ENCODE measurements around the gene BAZ2B.
A peak's percentile ranks its signal among the peaks of the same experiment; 100 is the strongest.

Gene BAZ2B

DNA sequence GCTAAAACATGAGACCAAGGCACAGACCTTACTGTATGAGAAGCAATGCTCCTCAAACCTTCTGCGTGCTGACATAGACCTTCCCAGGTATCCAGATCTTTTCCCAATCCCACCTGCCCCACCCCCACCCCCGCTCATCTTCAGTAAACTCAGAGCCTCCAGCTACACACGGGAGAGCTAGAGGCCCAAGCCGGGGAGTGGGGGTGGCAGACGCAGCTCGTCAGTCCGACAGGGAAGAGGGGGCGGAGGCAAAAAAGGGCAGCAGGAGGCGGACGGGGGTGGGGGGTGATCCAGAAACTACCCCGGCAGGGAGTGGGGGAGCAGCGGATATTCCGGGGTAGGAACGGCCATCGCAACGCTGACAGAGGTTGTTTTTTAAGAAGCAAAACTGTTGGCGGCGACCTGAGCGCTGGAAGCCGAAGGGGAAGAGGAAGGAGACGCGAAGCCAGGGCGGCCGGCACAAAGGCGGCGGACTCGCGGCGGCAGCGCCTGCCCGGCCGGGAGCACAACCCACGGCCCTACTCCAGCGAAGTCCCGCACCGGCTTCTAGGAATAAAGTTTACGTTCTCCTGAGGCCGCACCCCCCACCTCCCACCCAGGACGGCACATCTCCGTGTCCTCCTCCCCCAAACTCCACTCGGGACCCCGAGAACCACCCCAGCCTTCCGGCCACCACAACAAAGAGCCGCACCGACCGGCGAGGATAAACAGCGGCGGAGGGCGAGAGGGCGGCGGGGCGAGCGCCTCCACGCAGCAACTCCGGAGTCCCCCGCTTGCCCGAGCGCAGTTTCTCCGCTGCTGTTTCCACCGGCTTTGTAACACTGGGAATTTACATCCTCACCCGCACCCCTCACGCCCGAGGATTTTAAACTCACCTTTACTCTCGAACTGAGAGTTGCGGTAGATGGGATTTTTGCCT is 722 bp downstream of the BAZ2B start:
- DNase-seq (ENCODE audit: low read depth in 1 of 2, low spot score in 1 of 2) = peak in 1 of 2 donors; percentile 7

DNA sequence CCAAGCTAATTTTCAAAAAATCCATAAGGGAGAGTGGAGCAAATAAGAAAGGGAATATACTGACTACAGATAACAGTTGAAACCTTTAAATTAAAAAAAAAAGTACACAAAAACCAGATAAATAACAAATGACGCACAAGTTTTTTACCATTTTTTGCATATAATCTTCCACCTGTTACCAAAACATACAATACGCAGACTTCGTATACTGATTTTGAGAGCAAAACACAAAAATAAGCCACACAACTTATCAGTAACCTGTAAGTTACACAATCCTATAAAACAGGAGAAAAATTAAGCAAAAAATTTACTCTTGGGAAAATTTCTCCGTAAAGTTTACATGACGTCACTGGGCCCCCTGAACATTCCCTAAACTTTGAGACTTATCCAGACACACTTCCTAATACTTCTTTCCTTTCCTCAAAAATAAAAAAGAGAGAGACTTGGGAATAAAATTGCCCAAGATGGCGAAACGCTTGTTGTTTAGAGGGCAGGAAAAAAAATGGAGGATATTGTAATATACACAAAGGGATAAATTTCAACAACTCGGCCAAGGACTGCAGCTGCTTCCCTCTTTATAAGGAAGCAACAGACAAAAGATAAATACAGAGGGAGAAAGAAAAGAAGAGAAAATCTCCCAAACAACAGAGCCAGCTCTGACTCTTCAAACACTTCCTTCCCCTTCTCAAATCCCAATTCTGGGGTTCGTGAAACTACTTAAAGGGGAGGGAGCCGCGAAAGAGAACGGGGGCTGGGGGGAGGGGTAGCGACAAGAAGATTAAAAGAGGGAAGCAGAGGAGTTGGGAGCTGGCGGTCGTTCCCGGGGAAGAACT is 1.6 kb downstream of the BAZ2B start:
- no peak for DNase-seq (ENCODE audit: low read depth in 1 of 2, low spot score in 1 of 2)

DNA sequence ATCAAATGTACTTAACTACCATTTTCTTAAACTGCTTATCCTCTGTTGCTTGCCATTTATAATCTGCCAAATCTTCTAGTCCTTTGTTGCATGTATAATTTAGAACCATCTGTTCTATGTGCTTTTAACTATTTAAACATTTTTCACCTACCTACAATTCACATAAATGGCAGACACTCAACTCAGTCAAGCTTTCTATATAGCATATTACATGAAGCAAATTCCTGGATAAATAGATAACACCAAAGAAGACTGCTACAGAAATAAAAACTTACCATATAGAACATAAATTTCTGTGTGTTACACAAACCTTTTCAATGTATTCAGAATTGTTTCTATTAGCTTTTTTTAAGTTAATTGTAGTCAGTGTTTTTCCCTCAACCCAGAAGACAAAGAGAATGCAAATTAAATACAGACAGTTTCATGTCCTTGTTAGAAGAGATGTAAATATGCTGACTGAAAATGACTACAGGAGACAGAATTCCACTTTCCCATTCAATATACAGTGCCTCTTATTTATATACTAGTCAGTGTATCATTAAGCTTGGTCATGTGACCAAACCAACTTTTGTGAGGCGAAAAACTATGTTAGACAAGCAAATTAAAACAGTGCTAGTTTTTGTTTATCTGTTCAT is 2.6 kb downstream of the BAZ2B start:
- DNase-seq (ENCODE audit: low read depth in 1 of 2, low spot score in 1 of 2) = no peak

DNA sequence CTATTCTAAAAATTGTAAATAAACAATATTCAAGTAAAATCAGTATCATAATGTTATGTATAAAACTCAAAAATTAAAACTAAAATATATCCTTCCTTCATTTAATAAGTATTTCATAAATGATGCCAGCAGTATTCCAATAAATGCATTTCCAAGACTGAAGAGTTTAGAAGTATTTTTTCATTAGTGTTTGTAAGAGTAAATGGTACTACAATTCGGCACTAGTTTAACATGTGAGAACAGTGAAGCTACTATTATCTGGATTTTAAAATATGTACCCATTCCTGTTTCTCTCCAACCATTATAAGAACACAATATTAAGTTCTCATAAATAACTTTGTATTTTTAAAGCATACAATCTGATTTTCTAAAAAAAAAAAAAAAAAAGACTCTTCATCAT is 3.3 kb downstream of the BAZ2B start:
- DNase-seq (ENCODE audit: low read depth in 1 of 2, low spot score in 1 of 2) = no peak

DNA sequence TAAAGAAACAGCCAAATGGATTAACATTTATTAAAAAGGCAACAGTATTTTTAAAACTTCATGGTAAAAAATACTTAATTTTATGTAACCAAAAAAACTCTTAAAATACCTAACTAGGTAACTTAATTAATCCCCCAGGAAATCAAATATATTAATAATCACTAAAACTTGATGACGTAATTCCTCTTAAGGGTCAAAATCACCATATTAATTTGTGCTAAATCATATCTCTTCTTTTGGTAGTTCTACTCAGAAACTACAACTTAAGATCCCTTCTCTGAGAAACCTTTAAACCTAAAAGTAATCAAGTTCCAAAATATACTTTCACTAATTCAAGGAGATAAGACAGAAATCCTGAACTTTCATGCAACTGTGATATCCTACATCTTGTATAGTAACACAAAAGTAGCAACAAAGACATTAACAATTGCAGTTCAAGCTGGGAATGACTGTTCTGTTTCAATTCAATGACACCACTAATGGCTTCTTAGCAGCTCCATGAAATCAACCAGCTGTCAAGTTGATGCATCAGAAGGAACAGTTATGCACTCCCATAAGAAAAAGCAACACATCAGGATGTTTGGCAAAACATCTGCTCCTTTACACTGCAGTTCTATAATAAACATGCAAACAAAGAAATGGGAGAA is 4.0 kb downstream of the BAZ2B start:
- no peak for DNase-seq (ENCODE audit: low read depth in 1 of 2, low spot score in 1 of 2)

DNA sequence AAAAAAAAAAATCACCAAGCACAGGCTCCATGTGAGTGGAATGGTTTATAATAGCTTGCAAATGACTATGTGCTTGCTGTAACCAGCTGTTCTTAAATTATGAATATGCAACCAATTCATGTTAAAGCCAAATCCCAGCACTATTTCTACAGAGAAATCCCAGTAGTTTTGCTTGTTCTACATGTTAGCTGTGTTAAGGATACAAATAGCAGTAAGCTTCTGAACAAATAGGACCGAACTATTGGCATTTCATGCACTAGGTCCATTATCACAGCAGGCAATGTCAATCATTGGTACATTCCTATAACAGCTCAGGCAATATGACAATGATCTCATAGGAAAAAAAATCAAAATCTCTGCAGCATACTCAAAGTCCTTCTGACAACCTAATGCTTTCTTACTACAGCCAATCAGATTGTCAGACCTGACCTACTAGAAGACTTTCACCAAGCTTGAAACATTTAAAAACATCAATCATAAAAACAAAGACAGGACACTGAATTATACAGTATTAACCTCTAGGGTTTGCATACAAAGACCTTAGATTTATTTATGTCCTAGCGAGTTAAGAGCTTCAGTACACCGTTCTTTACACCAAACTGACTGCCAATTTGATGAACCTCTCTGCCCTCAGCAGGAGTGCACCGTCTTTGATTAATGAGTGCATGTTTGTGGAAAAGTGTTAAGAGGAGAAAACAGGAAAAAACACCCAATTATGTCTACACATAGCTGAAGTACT is 6.4 kb downstream of the BAZ2B start:
- no peak for DNase-seq (ENCODE audit: low read depth in 1 of 2, low spot score in 1 of 2)

DNA sequence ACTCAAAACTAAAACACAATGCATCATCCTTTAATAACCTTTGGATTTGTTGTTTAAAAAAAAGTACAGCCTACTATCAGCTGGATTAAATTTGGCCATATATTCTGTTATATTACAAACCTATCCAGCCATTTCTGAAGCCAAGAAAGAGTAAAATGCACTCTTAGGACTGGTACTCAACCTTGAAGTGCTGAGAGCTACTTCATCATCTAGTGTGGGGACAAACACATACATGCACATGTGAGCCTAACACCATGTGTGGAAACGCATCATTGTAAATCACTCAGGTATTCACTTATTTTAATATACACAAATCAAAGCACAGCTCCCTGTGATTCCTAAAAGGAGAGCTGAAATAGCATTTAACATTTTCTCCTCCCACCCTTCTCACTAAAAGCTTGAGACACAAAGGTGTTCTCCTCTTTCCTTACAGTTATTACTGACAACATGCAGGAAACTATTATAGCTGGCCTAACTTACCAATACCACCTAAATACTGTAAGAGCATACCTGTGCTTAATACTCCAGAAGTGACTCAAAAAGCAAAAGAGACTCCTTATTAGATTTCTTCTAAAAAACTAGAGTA is 7.5 kb downstream of the BAZ2B start:
- no peak for DNase-seq (ENCODE audit: low read depth in 1 of 2, low spot score in 1 of 2)

DNA sequence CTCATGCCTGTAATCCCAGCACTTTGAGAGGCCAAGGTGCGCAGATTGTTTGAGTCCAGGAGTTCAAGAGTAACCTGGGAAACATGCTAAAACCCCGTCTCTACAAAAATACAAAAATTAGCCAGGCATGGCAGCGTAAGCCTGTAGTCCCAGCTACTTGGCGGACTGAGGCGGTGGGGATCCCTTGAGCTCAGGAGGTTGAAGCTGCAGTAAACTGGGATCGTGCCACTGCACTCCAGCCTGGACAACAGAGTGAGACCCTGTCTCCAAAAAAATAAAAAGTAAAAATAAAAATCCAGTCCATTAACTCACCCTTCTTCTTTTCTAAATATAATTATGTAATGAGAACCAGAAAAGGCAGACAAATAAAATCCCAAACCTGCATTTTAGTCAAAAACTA is 8.2 kb downstream of the BAZ2B start:
- no peak for DNase-seq (ENCODE audit: low read depth in 1 of 2, low spot score in 1 of 2)

DNA sequence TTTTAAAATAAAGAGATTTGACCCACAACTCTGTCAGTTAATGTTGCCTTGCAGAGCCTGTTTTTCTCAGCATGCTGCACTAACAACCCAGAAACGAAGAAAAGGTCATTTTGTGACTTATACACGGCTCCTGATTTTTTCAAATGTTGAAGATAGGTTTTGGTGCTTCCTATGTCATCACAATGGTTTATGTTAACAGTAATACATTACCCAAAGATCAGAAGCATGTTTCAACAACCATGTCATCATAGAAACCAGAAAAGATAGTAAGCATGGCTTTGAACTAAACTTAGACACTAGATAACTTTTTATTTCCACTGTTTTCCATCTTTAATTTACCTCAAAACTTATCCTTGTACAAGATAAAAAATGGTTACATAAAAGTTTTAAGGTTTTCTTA is 10.1 kb downstream of the BAZ2B start:
- DNase-seq (ENCODE audit: low read depth in 1 of 2, low spot score in 1 of 2) = no peak

DNA sequence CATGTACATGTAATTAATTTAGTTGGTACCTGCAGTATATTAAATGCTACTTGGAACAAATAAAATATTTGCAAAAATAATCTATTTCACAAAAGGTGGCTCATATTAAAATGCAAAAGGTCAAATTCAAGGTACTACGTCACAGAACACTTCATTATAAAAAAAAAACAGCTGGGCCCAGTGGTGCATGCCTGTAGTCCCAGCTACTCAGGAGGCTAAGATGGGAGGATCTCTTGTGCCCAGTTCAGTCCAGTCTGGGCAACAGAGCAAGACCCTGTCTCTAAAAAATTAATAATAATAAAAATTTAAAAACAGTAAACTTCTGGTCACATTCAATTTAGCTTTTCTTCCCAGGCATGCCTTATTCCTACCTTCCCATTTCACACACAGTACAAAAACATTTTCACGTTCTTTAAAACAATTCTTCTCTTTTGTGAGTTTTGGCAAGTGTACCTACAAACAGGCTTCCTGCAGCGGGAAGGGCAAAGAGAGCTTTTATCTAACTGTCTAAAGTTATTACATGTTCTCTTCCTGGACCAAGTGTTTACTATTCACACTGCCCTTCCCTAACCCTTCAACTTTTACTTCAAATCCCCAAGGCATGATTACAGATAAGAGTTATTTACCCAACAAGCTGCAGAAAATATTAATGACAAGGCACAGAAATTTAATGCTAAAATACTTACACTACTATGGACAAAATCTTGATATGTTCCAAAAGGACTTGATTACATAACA is 10.7 kb downstream of the BAZ2B start:
- no peak for DNase-seq (ENCODE audit: low read depth in 1 of 2, low spot score in 1 of 2)

DNA sequence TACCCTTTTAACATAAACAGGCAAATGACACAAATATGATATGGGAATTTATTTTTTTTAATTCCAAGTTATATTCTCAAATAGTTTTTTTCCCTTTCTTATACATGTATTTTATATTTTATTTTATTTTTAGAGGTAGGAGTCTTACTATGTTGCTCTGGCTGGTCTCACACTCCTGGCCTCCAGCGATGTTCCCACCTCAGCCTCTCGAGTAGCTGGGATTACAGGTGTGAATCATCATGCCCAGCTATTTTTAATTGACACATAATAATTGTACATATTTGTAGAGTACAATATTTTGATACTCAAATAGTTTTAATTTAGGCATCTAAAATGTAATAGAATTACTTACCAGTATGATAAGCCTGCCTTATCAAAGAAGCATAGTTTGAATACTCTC is 12.2 kb downstream of the BAZ2B start:
- no peak for DNase-seq (ENCODE audit: low read depth in 1 of 2, low spot score in 1 of 2)

DNA sequence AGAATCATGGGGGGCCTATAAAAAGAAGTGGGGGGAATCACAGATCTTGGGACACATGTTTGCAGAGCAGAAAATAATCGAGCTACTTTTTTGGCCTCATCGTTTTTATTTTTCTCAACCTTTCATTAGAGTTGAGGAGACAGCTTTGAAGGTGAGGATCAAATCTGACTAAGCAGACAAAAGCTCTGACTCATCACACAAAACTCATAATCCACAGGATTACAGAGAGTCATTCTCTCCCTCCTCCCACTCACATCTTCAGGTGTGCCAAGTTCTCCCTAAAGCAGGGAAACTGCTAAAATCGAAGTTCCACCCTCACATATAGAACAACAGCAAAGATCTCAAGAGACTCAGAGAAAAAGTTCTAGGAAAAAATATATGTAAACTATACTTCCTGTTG is 15.6 kb downstream of the BAZ2B start:
- DNase-seq (ENCODE audit: low read depth in 1 of 2, low spot score in 1 of 2) = no peak

DNA sequence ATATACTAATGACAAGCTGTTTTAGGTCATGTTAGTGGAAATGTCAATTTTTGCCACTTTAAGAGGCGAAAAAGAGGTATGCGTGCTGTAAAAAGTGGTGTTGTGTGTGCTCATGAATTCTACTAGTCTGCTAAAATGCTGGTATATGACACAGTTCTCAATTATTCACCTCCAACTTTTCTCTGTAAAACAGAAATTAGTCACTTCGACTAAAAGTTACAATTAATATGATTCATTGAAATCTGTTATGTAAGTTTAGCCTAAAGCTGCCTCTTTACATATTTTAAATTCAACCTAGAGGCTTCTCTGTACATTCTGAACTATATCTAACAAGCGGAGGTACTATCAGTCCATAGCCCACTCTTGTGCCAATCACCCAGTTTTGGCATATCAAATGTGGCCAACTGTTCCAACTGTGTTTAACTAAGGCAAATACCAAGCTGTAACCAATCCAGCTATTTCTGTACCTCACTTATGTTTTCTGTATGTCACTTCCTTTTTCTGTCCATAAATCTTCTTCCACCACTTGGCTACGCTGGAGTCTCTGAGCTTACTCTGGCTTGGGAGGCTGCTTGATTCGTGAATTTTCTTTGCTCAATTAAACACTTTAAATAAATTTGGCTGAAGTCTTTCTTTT is 20.8 kb downstream of the BAZ2B start:
- DNase-seq (ENCODE audit: low read depth in 1 of 2, low spot score in 1 of 2) = no peak

DNA sequence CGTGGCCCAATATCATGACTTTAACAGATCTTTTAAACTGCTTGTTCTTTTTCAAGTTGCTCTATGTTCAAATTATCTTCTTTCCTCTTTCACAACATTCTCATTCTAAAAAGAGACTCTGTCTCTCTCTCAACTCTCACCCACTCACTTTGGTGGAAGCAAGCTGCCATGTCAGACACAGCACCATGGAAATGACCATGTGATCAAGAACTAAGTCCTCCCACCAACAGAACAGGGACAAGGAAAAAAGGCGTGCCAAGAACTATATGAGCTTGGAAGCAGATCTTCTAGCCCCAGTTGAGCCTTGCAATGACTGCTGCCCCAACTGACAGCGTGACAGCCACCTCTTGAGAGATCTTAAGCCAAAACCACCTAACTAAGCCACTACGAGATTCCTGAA is 23.9 kb downstream of the BAZ2B start:
- DNase-seq (ENCODE audit: low read depth in 1 of 2, low spot score in 1 of 2) = no peak

DNA sequence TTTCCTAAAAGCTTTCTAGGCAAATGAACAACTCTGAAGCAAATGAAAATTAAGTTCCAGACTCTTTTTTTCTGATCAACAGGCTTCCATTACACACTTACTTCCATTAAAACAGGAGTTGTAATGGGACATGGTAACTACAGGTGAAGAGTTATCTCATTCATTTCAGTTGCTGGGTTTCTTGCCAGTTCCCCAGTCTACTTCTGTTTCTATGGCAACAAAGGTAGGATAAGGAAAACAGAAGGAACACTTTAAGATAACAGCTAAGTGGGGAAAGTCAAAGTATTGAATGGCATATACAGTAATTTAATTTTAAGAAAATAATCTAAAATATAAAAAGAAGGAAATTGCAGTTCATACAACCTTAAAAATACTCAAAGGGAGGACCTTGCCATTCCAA is 25.1 kb downstream of the BAZ2B start:
- no peak for DNase-seq (ENCODE audit: low read depth in 1 of 2, low spot score in 1 of 2)

DNA sequence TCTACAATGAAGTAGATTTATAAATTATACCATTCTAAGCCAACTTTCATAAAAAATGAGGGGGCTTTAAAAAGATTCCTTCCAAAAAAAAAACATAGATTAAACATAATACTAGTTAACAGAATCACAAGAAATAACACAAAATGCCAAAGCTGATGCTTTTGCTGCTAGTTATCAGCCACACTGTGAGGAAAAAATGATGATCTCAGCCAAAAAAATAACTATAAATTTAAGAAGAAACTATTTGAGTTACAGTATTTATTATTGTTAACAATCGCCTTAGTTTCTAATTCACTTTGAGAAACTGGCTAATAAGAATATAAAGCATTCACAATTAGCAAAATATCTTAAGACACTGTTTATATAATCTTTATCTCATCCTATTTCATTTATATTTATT is 27.1 kb downstream of the BAZ2B start:
- DNase-seq (ENCODE audit: low read depth in 1 of 2, low spot score in 1 of 2) = no peak

DNA sequence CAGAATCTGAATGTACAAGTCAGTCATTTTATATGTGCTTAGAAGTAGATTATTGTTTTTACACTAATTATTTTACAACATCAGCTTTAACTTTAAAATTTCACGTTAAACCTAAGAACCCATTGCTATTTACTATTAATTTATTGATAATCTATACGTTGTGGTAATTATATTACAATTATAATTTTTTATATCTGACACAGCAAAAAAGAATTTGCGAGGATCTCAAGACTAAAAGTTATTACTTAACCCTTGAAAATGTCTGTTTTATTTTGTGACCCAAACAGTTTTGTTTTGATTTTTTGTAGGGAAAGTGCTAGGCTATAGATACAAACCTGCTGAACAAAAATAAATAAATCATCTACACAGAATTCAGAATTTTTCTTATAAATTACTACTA is 30.3 kb downstream of the BAZ2B start:
- no peak for DNase-seq (ENCODE audit: low read depth in 1 of 2, low spot score in 1 of 2)

DNA sequence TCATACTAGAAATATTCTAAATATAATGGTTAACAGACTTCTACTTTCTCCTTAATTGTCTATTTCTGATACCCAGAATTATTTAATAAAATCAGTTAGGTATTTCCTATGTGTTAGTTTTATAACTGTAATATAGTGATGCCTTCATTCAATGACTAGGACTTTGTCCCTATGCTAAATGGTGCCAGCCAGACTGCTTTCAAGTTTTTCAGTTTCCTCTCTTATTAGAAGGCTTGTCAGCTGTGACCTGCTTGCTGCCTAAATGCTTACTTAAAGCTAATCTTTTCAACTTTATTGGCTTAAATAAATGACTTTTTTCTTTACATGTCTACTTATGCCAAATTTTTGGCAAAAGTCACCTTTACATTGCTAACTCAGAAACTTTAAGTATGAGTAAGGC is 30.7 kb downstream of the BAZ2B start:
- DNase-seq (ENCODE audit: low read depth in 1 of 2, low spot score in 1 of 2) = no peak

DNA sequence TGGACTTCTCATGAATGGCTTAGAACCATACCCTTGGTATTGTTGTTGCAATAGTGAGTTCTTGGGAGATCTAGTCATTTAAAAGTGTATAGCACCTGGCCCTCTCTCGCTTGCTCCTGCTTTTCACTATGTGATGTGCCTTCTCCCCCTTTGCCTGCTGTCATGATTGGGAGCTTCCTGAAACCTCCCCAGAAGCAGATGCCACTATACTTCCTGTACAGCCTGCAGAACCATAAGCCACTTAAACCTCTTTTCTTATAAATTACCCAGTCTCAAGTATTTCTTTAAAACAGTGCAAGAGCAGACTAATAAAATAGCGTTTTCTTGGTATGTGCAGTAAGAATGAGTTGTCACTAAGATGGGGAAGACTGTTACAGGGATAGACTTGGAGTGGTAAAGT is 31.6 kb downstream of the BAZ2B start:
- DNase-seq (ENCODE audit: low read depth in 1 of 2, low spot score in 1 of 2) = no peak
